Stimulated activated naive B cell treated with anti-CD40 and anti-IgM and Interleukin-4, amounts not matched to agents 10 μg/mL and 1 μg/mL and 100 μg/mL, for 72 hours (primary cell): ENCODE data around the gene ZNF285.
A peak's percentile ranks its signal among the peaks of the same experiment; 100 is the strongest.
"Not testable (repeated sequence)": the region's sequence is repeated elsewhere in the genome, so short reads cannot be mapped to it uniquely, and the experiment has no call there.

Source experiments
- ATAC-seq, 2 donors: fragments of 150-1000 bp; cut with Tn5 transposase; replicated peaks; 2 replicates each; pipeline ENCODE4 v1.10.0; 2021; ENCODE audit warnings: moderate library complexity in 1 of 2
- DNase-seq: peaks from one replicate; pipeline ENCODE4 v3.0.0; 2021
- H3K27ac Mint-ChIP-seq: one replicate; pipeline ENCODE4 v1.8.0; 2022; ENCODE audit warnings: mild to moderate bottlenecking, mixed read lengths
- H3K27me3 Mint-ChIP-seq, 2 donors: one replicate each; pipeline ENCODE4 v1.8.0; 2022; ENCODE audit warnings: mixed read lengths in 2 of 2
- H3K36me3 Mint-ChIP-seq, 2 donors: one replicate each; pipeline ENCODE4 v1.8.0; 2022; ENCODE audit warnings: mixed read lengths in 2 of 2, mild to moderate bottlenecking in 1 of 2
- H3K4me1 Mint-ChIP-seq, 2 donors: one replicate each; pipeline ENCODE4 v1.8.0; 2022; ENCODE audit warnings: mixed read lengths in 2 of 2, mild to moderate bottlenecking in 1 of 2
- H3K4me3 Mint-ChIP-seq, 2 donors: one replicate each; pipeline ENCODE4 v1.8.0; 2022; ENCODE audit warnings: mild to moderate bottlenecking in 2 of 2, mixed read lengths in 2 of 2, moderate library complexity in 1 of 2
- H3K9me3 Mint-ChIP-seq, 2 donors: one replicate each; pipeline ENCODE4 v1.8.0; 2022; ENCODE audit warnings: mixed read lengths in 2 of 2, mild to moderate bottlenecking in 1 of 2

The ZNF285 gene

GRCh38 chr19:44401139-44402115 lies at the start of gene ZNF285:
Gene ZNF285 (minus strand): TSS chr19:44401608. CDS start chr19:44397213, 4,395 bp downstream.
- Mint-ChIP-seq H3K4me1 (peaks cover 0 to 6% of the 10 kb centered on the region in 2 donors), H3K36me3 (peaks cover 18 to 29% of the 10 kb centered on the region in 2 donors), H3K27me3 (peaks cover 15 to 17% of the 10 kb centered on the region in 2 donors), H3K9me3 (peaks cover 21% of the 10 kb centered on the region in 2 donors), H3K4me3 (peak within 1 kb of the TSS; percentile 90 to 93), H3K27ac (peak within 1 kb of the TSS; percentile 72)
- DNase-seq (peak; percentile 95), ATAC-seq (peak; percentile 99 to 100)

- DNase-seq (peak; percentile 86), ATAC-seq (peak; percentile 100)
- H3K36me3 Mint-ChIP-seq: peaks cover 65 to 69% of the 10 kb centered on the region in 2 donors
- H3K9me3 Mint-ChIP-seq: peaks cover 50 to 53% of the 10 kb centered on the region in 2 donors
- peak within 1 kb of the TSS; percentile 93 to 99 for H3K4me3 Mint-ChIP-seq
- peaks cover 4 to 21% of the 10 kb centered on the region in 2 donors for H3K4me1 Mint-ChIP-seq
- H3K27me3 Mint-ChIP-seq: peaks cover 17 to 19% of the 10 kb centered on the region in 2 donors
- peak within 1 kb of the TSS; percentile 98 for H3K27ac Mint-ChIP-seq
Measured at GRCh38 chr19:44447916-44448674, 46.7 kb upstream of the ZNF285 start, which contains the start of gene ZNF229. Gene ZNF229 (minus strand): TSS chr19:44448472. CDS start chr19:44442847, 5,625 bp downstream.

GRCh38 chr19:44438441-44438840 lies 37.0 kb upstream of the ZNF285 start:
- H3K36me3 Mint-ChIP-seq: peaks cover 82 to 84% of the 10 kb centered on the region in 2 donors
- peaks cover 43 to 45% of the 10 kb centered on the region in 2 donors for H3K9me3 Mint-ChIP-seq
- H3K4me1 Mint-ChIP-seq: no peaks in the 10 kb centered on the region
- H3K27ac Mint-ChIP-seq: no peak overlapping the region
- no peak for DNase-seq
- H3K4me3 Mint-ChIP-seq: no peak overlapping the region
- H3K27me3 Mint-ChIP-seq: no peaks in the 10 kb centered on the region
- no peak for ATAC-seq

- no peaks in the 10 kb centered on the region for H3K27me3 Mint-ChIP-seq
- no peak overlapping the region for H3K4me3 Mint-ChIP-seq
- no peaks in the 10 kb centered on the region for H3K4me1 Mint-ChIP-seq
- peaks cover 84 to 90% of the 10 kb centered on the region in 2 donors for H3K36me3 Mint-ChIP-seq
- DNase-seq (no peak), ATAC-seq (no peak)
- H3K27ac Mint-ChIP-seq: no peak overlapping the region
- peaks cover 36 to 42% of the 10 kb centered on the region in 2 donors for H3K9me3 Mint-ChIP-seq
Measured at GRCh38 chr19:44435441-44435840, 34.0 kb upstream of the ZNF285 start.

- Mint-ChIP-seq H3K36me3 (peaks cover 81 to 85% of the 10 kb centered on the region in 2 donors), H3K4me3 (no peak overlapping the region), H3K27me3 (no peaks in the 10 kb centered on the region), H3K9me3 (peaks cover 54 to 56% of the 10 kb centered on the region in 2 donors), H3K27ac (no peak overlapping the region), H3K4me1 (no peaks in the 10 kb centered on the region)
- ATAC-seq: no peak
- DNase-seq: no peak
Measured at GRCh38 chr19:44430956-44431355, 29.5 kb upstream of the ZNF285 start.

- not testable (repeated sequence) for DNase-seq, H3K27ac Mint-ChIP-seq, ATAC-seq, H3K4me1 Mint-ChIP-seq, H3K4me3 Mint-ChIP-seq
- peaks cover 4 to 17% of the 10 kb centered on the region in 2 donors for H3K36me3 Mint-ChIP-seq
- peaks cover 18 to 32% of the 10 kb centered on the region in 2 donors for H3K9me3 Mint-ChIP-seq
- H3K27me3 Mint-ChIP-seq: peaks cover 7 to 22% of the 10 kb centered on the region in 2 donors
Measured at GRCh38 chr19:44415553-44415952, 14.1 kb upstream of the ZNF285 start.

GRCh38 chr19:44389268-44389667 lies 12.1 kb downstream of the ZNF285 start:
- H3K4me3 Mint-ChIP-seq, DNase-seq, ATAC-seq, H3K27ac Mint-ChIP-seq, H3K27me3 Mint-ChIP-seq, H3K4me1 Mint-ChIP-seq: not testable (repeated sequence)
- H3K9me3 Mint-ChIP-seq: peaks cover 30 to 32% of the 10 kb centered on the region in 2 donors
- peaks cover 72 to 80% of the 10 kb centered on the region in 2 donors for H3K36me3 Mint-ChIP-seq

- H3K36me3 Mint-ChIP-seq: peaks cover 0 to 3% of the 10 kb centered on the region in 2 donors
- H3K4me3 Mint-ChIP-seq: no peak overlapping the region
- DNase-seq (no peak), ATAC-seq (no peak)
- no peaks in the 10 kb centered on the region for H3K4me1 Mint-ChIP-seq
- peaks cover 4 to 17% of the 10 kb centered on the region in 2 donors for H3K9me3 Mint-ChIP-seq
- peaks cover 0 to 1% of the 10 kb centered on the region in 2 donors for H3K27me3 Mint-ChIP-seq
- H3K27ac Mint-ChIP-seq: no peak overlapping the region
Measured at GRCh38 chr19:44374789-44375188, 26.6 kb downstream of the ZNF285 start.

GRCh38 chr19:44371815-44372480 lies 29.5 kb downstream of the ZNF285 start:
- DNase-seq (no peak), ATAC-seq (no peak)
- Mint-ChIP-seq H3K27ac (no peak overlapping the region), H3K9me3 (peaks cover 4 to 10% of the 10 kb centered on the region in 2 donors), H3K4me3 (no peak overlapping the region), H3K4me1 (no peaks in the 10 kb centered on the region), H3K27me3 (peaks cover 5 to 20% of the 10 kb centered on the region in 2 donors), H3K36me3 (peaks cover 0 to 3% of the 10 kb centered on the region in 2 donors)

GRCh38 chr19:44367024-44367423 lies 34.4 kb downstream of the ZNF285 start:
- no peaks in the 10 kb centered on the region for H3K4me1 Mint-ChIP-seq
- peaks cover 15 to 28% of the 10 kb centered on the region in 2 donors for H3K27me3 Mint-ChIP-seq
- H3K27ac Mint-ChIP-seq: no peak overlapping the region
- H3K9me3 Mint-ChIP-seq: peaks cover 6 to 9% of the 10 kb centered on the region in 2 donors
- DNase-seq: no peak
- no peaks in the 10 kb centered on the region for H3K36me3 Mint-ChIP-seq
- H3K4me3 Mint-ChIP-seq: no peak overlapping the region
- ATAC-seq: no peak

GRCh38 chr19:44356383-44357111 lies 44.9 kb downstream of the ZNF285 start, which contains the start of gene ZNF112:
Gene ZNF112 (minus strand): TSS chr19:44356680. CDS start chr19:44340539, 16,141 bp downstream.
- peak; percentile 92 to 96 for ATAC-seq
- Mint-ChIP-seq H3K4me3 (peak within 1 kb of the TSS; percentile 81 to 88), H3K4me1 (peaks cover 3 to 15% of the 10 kb centered on the region in 2 donors), H3K27me3 (peaks cover 4 to 15% of the 10 kb centered on the region in 2 donors), H3K9me3 (peaks cover 11 to 15% of the 10 kb centered on the region in 2 donors), H3K27ac (peak within 1 kb of the TSS; percentile 86), H3K36me3 (peaks cover 15 to 29% of the 10 kb centered on the region in 2 donors)
- DNase-seq: peak; percentile 75

- H3K36me3 Mint-ChIP-seq: peaks cover 14 to 16% of the 10 kb centered on the region in 2 donors
- no peak overlapping the region for H3K4me3 Mint-ChIP-seq
- H3K4me1 Mint-ChIP-seq: peaks cover 8 to 12% of the 10 kb centered on the region in 2 donors
- H3K9me3 Mint-ChIP-seq: peaks cover 7 to 12% of the 10 kb centered on the region in 2 donors
- DNase-seq: no peak
- ATAC-seq: no peak
- H3K27me3 Mint-ChIP-seq: no peaks in the 10 kb centered on the region
- H3K27ac Mint-ChIP-seq: no peak overlapping the region
Measured at GRCh38 chr19:44346556-44346955, 54.9 kb downstream of the ZNF285 start.

- peaks cover 7 to 12% of the 10 kb centered on the region in 2 donors for H3K9me3 Mint-ChIP-seq
- peaks cover 11 to 16% of the 10 kb centered on the region in 2 donors for H3K36me3 Mint-ChIP-seq
- H3K4me3 Mint-ChIP-seq: no peak overlapping the region
- ATAC-seq: no peak
- DNase-seq: no peak
- H3K27me3 Mint-ChIP-seq: no peaks in the 10 kb centered on the region
- peaks cover 8 to 12% of the 10 kb centered on the region in 2 donors for H3K4me1 Mint-ChIP-seq
- no peak overlapping the region for H3K27ac Mint-ChIP-seq
Measured at GRCh38 chr19:44345959-44346358, 55.4 kb downstream of the ZNF285 start.
